ENCODE measurements around the gene ARHGEF16.

ARHGEF16 gene

GRCh38 chr1:3477241-3477995, 23.0 kb downstream of the ARHGEF16 start (continued):
- TF ChIP-seq ZNF488 (tag by site-specific recombination; IDR thresholded peaks at IDR 0.05), result no peak
- no peak for TF ChIP-seq ZNF274 (IDR thresholded peaks at IDR 0.05; ENCODE audit: low read length)
- TF ChIP-seq ZNF274 (tag by site-specific recombination; IDR thresholded peaks at IDR 0.05; ENCODE audit: borderline replicate concordance), result no peak
- TF ChIP-seq ZNF692 (tag by site-specific recombination; IDR thresholded peaks at IDR 0.05), result no peak
- TF ChIP-seq ZFHX2 (tag by site-specific recombination; conservative IDR thresholded peaks at IDR 0.05), result no peak
- no peak for TF ChIP-seq PATZ1 (tag by site-specific recombination; IDR thresholded peaks at IDR 0.05)
- no peak for TF ChIP-seq ZNF623 (tag by site-specific recombination; IDR thresholded peaks at IDR 0.05)
- no peak for TF ChIP-seq ZNF776 (tag by site-specific recombination; IDR thresholded peaks at IDR 0.05; ENCODE audit: borderline replicate concordance)

GRCh38 chr1:3478187-3478586, 23.7 kb downstream of the ARHGEF16 start:
- Histone ChIP-seq H3K36me3 (ENCODE audit: control insufficient read depth in 2 of 2, insufficient read depth in 1 of 2, low read length in 2 of 2) (peaks cover 0 to 6% of the 10 kb centered on the region in 2 experiments; a peak in 1 of 3 replicates), H3K4me1 (ENCODE audit: control insufficient read depth, insufficient read depth, low read length) (no peaks in the 10 kb centered on the region), H3K9me3 (ENCODE audit: control insufficient read depth, insufficient read depth, low read depth, low read length) (no peaks in the 10 kb centered on the region), H3K27ac (ENCODE audit: extremely low read depth, low read depth, low read length) (no peak overlapping the region), H3K4me3 (ENCODE audit: low read depth, low read length) (no peak overlapping the region)
- TF ChIP-seq ZNF560 (tag by site-specific recombination; IDR thresholded peaks at IDR 0.05; ENCODE audit: borderline replicate concordance) (no peak), ZNF600 (tag by site-specific recombination; IDR thresholded peaks at IDR 0.05) (0 out of 2 replicates have a peak, but pooled peaks have one; percentile 35), PBX3 (CRISPR knock-in tag; IDR thresholded peaks at IDR 0.05) (no peak), ZNF658 (tag by site-specific recombination; IDR thresholded peaks at IDR 0.05) (no peak), ZNF121 (tag by site-specific recombination; IDR thresholded peaks at IDR 0.05) (no peak), KLF1 (tag by site-specific recombination; IDR thresholded peaks at IDR 0.05) (peak; percentile 50; the same call in 1 of the 2 replicates), KLF8 (tag by site-specific recombination; IDR thresholded peaks at IDR 0.05) (0 out of 2 replicates have a peak, but pooled peaks have one; percentile 37), INSM2 (tag by site-specific recombination; IDR thresholded peaks at IDR 0.05) (no peak), ZBTB17 (tag by site-specific recombination; IDR thresholded peaks at IDR 0.05) (no peak), MEIS1 (CRISPR knock-in tag; IDR thresholded peaks at IDR 0.05; ENCODE audit: borderline replicate concordance) (no peak), SP7 (tag by site-specific recombination; IDR thresholded peaks at IDR 0.05) (no peak), ZBTB6 (tag by site-specific recombination; IDR thresholded peaks at IDR 0.05) (peak; percentile 57; the same call in 1 of the 2 replicates), PATZ1 (tag by site-specific recombination; IDR thresholded peaks at IDR 0.05) (no peak), SP2 (tag by site-specific recombination; IDR thresholded peaks at IDR 0.05) (0 out of 2 replicates have a peak, but pooled peaks have one; percentile 5)
- POLR2A ChIA-PET, result interaction anchor here (0.9 kb wide), 1 partner anchor 9 kb away, joined by 6 read pairs; no protein-coding TSS in a partner anchor
- CTCF ChIA-PET, result interaction anchor here (1.3 to 1.9 kb wide), 2 partner anchors 12 to 25 kb away, joined by 9 to 16 read pairs; no protein-coding TSS in a partner anchor
